SK-N-SH (cell line): ENCODE measurements around the gene PSMB10. TPM values are rescaled to one million over a fixed set of nuclear protein-coding genes. Genes with fewer than 3 reads are reported as not detected.

Source experiments
- CTCF ChIA-PET: fragments of 300-600, 350-600 bp; formaldehyde crosslinking; extraction: SDS; loops from one replicate; lab custom pipeline; 2021; lab: Yijun Ruan, JAX
- POLR2A ChIA-PET: fragments of 350-600 bp; sonication (Branson Sonifier 250); formaldehyde crosslinking; extraction: SDS; loops from one replicate; lab custom pipeline; 2020; ENCODE audit warnings: antibody characterized with exemption, inconsistent platforms; lab: Yijun Ruan, JAX
- DNase-seq: peaks from one replicate; pipeline ENCODE4 v3.0.0; 2012
- H2AFZ ChIP-seq: fragments of 200-600 bp; sonication (generic); 2 replicates; pipeline ENCODE4 v1.8.1; 2016; ENCODE audit warnings: antibody characterized with exemption, mild to moderate bottlenecking, low read depth
- H3F3A ChIP-seq: fragments of 200-600 bp; sonication (generic); replicated peaks from 2 replicates; pipeline ENCODE3; 2016; ENCODE audit warnings: antibody characterized with exemption, mild to moderate bottlenecking; ENCODE audit not compliant: insufficient read depth
- H3K27ac ChIP-seq, 2 experiments: fragments of 200-500 bp in 1 of 2; fragments of 200-600 bp in 1 of 2; sonication (Bioruptor generic) in 1 of 2; sonication (generic), shearing (Covaris generic) in 1 of 2; 2 replicates each; pipeline versions ENCODE4 v1.5.1 to v1.6.1; 2014 to 2016; ENCODE audit warnings: low read depth in 2 of 2, inconsistent platforms in 1 of 2, low read length in 1 of 2, mild to moderate bottlenecking in 1 of 2, mixed read lengths in 1 of 2
- H3K27me3 ChIP-seq: fragments of 200-600 bp; sonication (generic), shearing (Covaris generic); 2 replicates; pipeline ENCODE4 v1.6.1; 2016; ENCODE audit warnings: mixed run types; ENCODE audit not compliant: insufficient read depth
- H3K36me3 ChIP-seq, 2 experiments: fragments of 200-500 bp in 1 of 2; fragments of 200-600 bp in 1 of 2; sonication (Bioruptor generic) in 1 of 2; sonication (generic) in 1 of 2; replicated peaks in 1 of 2; 2 replicates each; pipeline versions ENCODE3 to v1.5.1; 2014 to 2016; ENCODE audit warnings: low read length in 1 of 2, mild to moderate bottlenecking in 1 of 2; ENCODE audit not compliant: insufficient read depth in 2 of 2, control insufficient read depth in 1 of 2
- H3K4me1 ChIP-seq, 2 experiments: fragments of 200-500 bp in 1 of 2; fragments of 200-600 bp in 1 of 2; sonication (Bioruptor generic) in 1 of 2; sonication (generic), shearing (Covaris generic) in 1 of 2; 2 replicates each; pipeline versions ENCODE4 v1.5.1 to v1.6.1; 2014 to 2016; ENCODE audit warnings: low read depth in 1 of 2, low read length in 1 of 2, mixed run types in 1 of 2; ENCODE audit not compliant: insufficient read depth in 2 of 2, control insufficient read depth in 1 of 2
- H3K4me2 ChIP-seq: fragments of 200-600 bp; sonication (generic), shearing (Covaris generic); 2 replicates; pipeline ENCODE4 v1.6.1; 2017; ENCODE audit warnings: mixed run types
- H3K4me3 ChIP-seq, 2 experiments: fragments of 200-500 bp in 1 of 2; fragments of 200-600 bp in 1 of 2; sonication (Bioruptor generic) in 1 of 2; sonication (generic), shearing (Covaris generic) in 1 of 2; 2 replicates each; pipeline versions ENCODE4 v1.5.1 to v1.8.1; 2014 to 2016; ENCODE audit warnings: low read depth in 2 of 2, inconsistent platforms in 1 of 2, low read length in 1 of 2, mild to moderate bottlenecking in 1 of 2, mixed read lengths in 1 of 2, moderate library complexity in 1 of 2
- H3K79me2 ChIP-seq: fragments of 200-600 bp; sonication (generic); 2 replicates; pipeline ENCODE4 v1.8.1; 2017; ENCODE audit warnings: mild to moderate bottlenecking; ENCODE audit not compliant: insufficient read depth
- H3K9ac ChIP-seq: fragments of 200-600 bp; sonication (generic); 2 replicates; pipeline ENCODE4 v1.6.1; 2017; ENCODE audit warnings: mixed run types
- H3K9me2 ChIP-seq: fragments of 200-600 bp; sonication (generic); 2 replicates; pipeline ENCODE4 v1.6.1; 2017; ENCODE audit warnings: mixed run types
- H3K9me3 ChIP-seq: fragments of 200-600 bp; sonication (generic); 2 replicates; pipeline ENCODE4 v1.6.1; 2017; ENCODE audit warnings: mixed run types, mild to moderate bottlenecking, moderate library complexity
- H4K20me1 ChIP-seq: fragments of 200-600 bp; sonication (generic); 2 replicates; pipeline ENCODE4 v1.6.1; 2017; ENCODE audit warnings: mild to moderate bottlenecking, mixed run types; ENCODE audit not compliant: insufficient read depth
- ELF1 ChIP-seq: IDR thresholded peaks from 2 replicates; pipeline ENCODE4 v1.4.0; 2012
- EP300 ChIP-seq, 2 experiments: IDR thresholded peaks; 2 replicates each; pipeline versions ENCODE4 v1.4.0 to v1.6.1; 2012; ENCODE audit warnings: borderline replicate concordance in 1 of 2, low read depth in 1 of 2, low read length in 1 of 2
- EZH2phosphoT487 ChIP-seq: fragments of 200-600 bp; sonication (generic); IDR thresholded peaks from 2 replicates; pipeline ENCODE4 v1.6.1; 2017; ENCODE audit warnings: low read depth, mixed run types, mild to moderate bottlenecking, antibody characterized with exemption, moderate library complexity, borderline replicate concordance
- FOSL2 ChIP-seq: IDR thresholded peaks from 2 replicates; pipeline ENCODE4 v1.4.0; 2012; ENCODE audit warnings: low read depth, mild to moderate bottlenecking, moderate library complexity, borderline replicate concordance
- GABPA ChIP-seq: IDR thresholded peaks from 2 replicates; pipeline ENCODE4 v1.4.0; 2012; ENCODE audit warnings: low read depth, mild to moderate bottlenecking
- GATA2 ChIP-seq: sonication (generic); formaldehyde crosslinking; IDR thresholded peaks from 2 replicates; pipeline ENCODE4 v1.5.0; 2020; ENCODE audit warnings: mild to moderate bottlenecking, missing genetic modification reagents
- JUND ChIP-seq: IDR thresholded peaks from 2 replicates; pipeline ENCODE4 v1.4.0; 2012
- MAX ChIP-seq: IDR thresholded peaks from 2 replicates; pipeline ENCODE4 v1.4.0; 2012; ENCODE audit warnings: low read depth
- MXI1 ChIP-seq: IDR thresholded peaks from 2 replicates; pipeline ENCODE4 v1.6.1; 2012; ENCODE audit warnings: mild to moderate bottlenecking, low read depth, low read length, improper control_type of control experiment
- NRF1 ChIP-seq: IDR thresholded peaks from 2 replicates; pipeline ENCODE4 v1.6.1; 2012; ENCODE audit warnings: low read depth, mild to moderate bottlenecking, low read length
- POLR2AphosphoS5 ChIP-seq: IDR thresholded peaks from 2 replicates; pipeline ENCODE4 v1.6.1; 2012; ENCODE audit warnings: low read depth, low read length
- RCOR1 ChIP-seq: fragments of 150-350 bp; IDR thresholded peaks from 2 replicates; pipeline ENCODE4 v1.6.1; 2017; ENCODE audit warnings: antibody characterized with exemption, low read length
- RFX5 ChIP-seq: IDR thresholded peaks from 2 replicates; pipeline ENCODE4 v1.6.1; 2012; ENCODE audit warnings: mild to moderate bottlenecking, improper control_type of control experiment, low read length
- SMC3 ChIP-seq: IDR thresholded peaks from 2 replicates; pipeline ENCODE4 v1.6.1; 2012; ENCODE audit warnings: low read depth, low read length, improper control_type of control experiment
- TAF1 ChIP-seq: IDR thresholded peaks from 2 replicates; pipeline ENCODE4 v1.6.1; 2012; ENCODE audit warnings: low read depth, mild to moderate bottlenecking, low read length, moderate library complexity, borderline replicate concordance
- TCF12 ChIP-seq: IDR thresholded peaks from 2 replicates; pipeline ENCODE4 v1.4.0; 2012
- TEAD4 ChIP-seq: IDR thresholded peaks from 2 replicates; pipeline ENCODE4 v1.4.0; 2012; ENCODE audit warnings: mild to moderate bottlenecking, borderline replicate concordance; ENCODE audit not compliant: insufficient read depth
- YY1 ChIP-seq: IDR thresholded peaks from 2 replicates; pipeline ENCODE4 v1.4.0; 2012; ENCODE audit warnings: low read depth, mild to moderate bottlenecking
- WGBS: methylation state at CpG from one replicate; pipeline ENCODE4 v1.1.6; 2017; ENCODE audit warnings: low lambda C conversion rate; 5-methylcytosine and 5-hydroxymethylcytosine counted together
- polyA plus RNA-seq, 3 experiments: library from polyadenylated mRNA; depleted of rRNA; stranded (reverse); fragments of >200 nt; gene quantifications; 2 replicates each; pipeline ENCODE4 v1.2.3, GENCODE V29; 2012
- TF ChIP-seq, protein P1 (sequence below): fragments of 150-350 bp; IDR thresholded peaks from 2 replicates; pipeline ENCODE4 v1.6.1; 2016; ENCODE audit warnings: mild to moderate bottlenecking, low read depth, low read length
- TF ChIP-seq, protein P2 (sequence below): IDR thresholded peaks from 2 replicates; pipeline ENCODE4 v1.6.1; 2012; ENCODE audit warnings: mild to moderate bottlenecking, low read depth, low read length, moderate library complexity
- TF ChIP-seq, protein P3 (sequence below): IDR thresholded peaks from 2 replicates; pipeline ENCODE4; 2012

Gene PSMB10
- polyA plus RNA-seq, 1 of the 3 experiments (the other 2 are of a cell fraction): 57.8 TPM

DNA sequence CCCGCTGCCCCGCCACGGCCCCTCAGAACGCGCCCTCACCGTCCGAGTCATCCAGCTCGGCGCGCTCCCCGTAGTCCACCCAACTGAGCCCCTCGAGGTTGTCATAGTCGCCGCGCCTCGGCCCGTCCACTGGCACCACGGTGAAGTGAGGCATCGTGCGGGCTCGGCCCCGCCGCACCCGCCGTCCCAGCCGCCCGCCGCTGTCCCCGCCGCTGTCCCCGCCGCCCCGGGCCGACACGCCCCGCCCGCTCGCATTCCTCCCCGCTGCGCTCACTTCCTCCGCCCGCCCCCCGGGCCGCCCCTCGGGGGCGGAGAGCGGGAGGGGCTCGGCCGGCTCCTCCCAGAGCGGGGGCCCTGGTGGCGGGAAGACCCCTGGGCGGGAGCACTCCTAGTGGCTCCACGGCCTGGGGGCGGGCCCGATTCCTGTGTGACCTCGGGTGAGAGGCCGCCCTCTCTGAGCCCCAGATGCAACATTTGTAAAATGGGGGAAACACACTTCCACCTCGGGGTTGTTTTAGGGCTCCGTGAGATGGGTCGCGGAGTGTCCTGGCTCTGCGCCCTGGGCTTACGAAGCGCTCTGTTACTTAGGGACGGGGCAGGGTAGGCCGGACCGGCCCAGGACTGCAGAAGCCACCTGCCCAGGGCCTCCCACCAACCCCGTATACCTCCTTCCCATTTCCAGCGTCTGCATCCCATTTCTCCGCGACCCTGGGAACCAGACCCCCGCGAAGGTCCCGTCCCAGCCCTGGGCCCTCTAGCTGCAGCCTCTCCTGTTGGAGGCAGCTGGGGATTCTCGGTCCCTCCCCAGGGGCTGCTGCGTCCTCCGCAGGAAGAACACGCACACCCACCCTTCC, 32.0 kb upstream of the PSMB10 start, which contains the start of gene SLC12A4:
SLC12A4 (minus strand) TSS at position 238 of the 854 bp plus-strand sequence; CDS start at position 154, 84 bp downstream.
- Histone ChIP-seq H2AFZ (peak within 1 kb of the TSS; percentile 83), H3K4me1 (peaks cover 15 to 32% of the 10 kb centered on the region in 2 experiments; a peak in 3 of 4 replicates), H3K4me3 (peak within 1 kb of the TSS; percentile 73 to 79), H3K36me3 (peaks cover 12 to 13% of the 10 kb centered on the region in 2 experiments), H3F3A (peaks cover 4% of the 10 kb centered on the region), H3K9me3 (no peaks in the 10 kb centered on the region), H3K4me2 (peak within 1 kb of the TSS; percentile 96)
- WGBS: 18% methylated on average over 14 of the region's 78 CpGs
- CTCF ChIA-PET: interaction anchor here (0.6 to 1.4 kb wide), 5 partner anchors 84 to 406 kb away, joined by 3 read pairs; partner anchors contain the start of gene CTCF
- peak; percentile 99 for DNase-seq
- no peak for TF ChIP-seq GATA2 (CRISPR knock-in tag)
- no peak for TF ChIP-seq JUND
- no peak for TF ChIP-seq YY1
- TF ChIP-seq, protein P1, sequence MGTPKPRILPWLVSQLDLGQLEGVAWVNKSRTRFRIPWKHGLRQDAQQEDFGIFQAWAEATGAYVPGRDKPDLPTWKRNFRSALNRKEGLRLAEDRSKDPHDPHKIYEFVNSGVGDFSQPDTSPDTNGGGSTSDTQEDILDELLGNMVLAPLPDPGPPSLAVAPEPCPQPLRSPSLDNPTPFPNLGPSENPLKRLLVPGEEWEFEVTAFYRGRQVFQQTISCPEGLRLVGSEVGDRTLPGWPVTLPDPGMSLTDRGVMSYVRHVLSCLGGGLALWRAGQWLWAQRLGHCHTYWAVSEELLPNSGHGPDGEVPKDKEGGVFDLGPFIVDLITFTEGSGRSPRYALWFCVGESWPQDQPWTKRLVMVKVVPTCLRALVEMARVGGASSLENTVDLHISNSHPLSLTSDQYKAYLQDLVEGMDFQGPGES: no peak
- TF ChIP-seq, protein P2, sequence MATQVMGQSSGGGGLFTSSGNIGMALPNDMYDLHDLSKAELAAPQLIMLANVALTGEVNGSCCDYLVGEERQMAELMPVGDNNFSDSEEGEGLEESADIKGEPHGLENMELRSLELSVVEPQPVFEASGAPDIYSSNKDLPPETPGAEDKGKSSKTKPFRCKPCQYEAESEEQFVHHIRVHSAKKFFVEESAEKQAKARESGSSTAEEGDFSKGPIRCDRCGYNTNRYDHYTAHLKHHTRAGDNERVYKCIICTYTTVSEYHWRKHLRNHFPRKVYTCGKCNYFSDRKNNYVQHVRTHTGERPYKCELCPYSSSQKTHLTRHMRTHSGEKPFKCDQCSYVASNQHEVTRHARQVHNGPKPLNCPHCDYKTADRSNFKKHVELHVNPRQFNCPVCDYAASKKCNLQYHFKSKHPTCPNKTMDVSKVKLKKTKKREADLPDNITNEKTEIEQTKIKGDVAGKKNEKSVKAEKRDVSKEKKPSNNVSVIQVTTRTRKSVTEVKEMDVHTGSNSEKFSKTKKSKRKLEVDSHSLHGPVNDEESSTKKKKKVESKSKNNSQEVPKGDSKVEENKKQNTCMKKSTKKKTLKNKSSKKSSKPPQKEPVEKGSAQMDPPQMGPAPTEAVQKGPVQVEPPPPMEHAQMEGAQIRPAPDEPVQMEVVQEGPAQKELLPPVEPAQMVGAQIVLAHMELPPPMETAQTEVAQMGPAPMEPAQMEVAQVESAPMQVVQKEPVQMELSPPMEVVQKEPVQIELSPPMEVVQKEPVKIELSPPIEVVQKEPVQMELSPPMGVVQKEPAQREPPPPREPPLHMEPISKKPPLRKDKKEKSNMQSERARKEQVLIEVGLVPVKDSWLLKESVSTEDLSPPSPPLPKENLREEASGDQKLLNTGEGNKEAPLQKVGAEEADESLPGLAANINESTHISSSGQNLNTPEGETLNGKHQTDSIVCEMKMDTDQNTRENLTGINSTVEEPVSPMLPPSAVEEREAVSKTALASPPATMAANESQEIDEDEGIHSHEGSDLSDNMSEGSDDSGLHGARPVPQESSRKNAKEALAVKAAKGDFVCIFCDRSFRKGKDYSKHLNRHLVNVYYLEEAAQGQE: peak; percentile 27; the same call in 1 of the 2 replicates
- peak; percentile 61; the same call in 1 of the 2 replicates for TF ChIP-seq POLR2AphosphoS5
- peak; percentile 71; the same call in 1 of the 2 replicates for TF ChIP-seq TEAD4
- TF ChIP-seq NRF1: no peak
- peak; percentile 48; the same call in 1 of the 2 replicates for TF ChIP-seq TAF1
- no peak for TF ChIP-seq TCF12
- peak; percentile 10; the same call in 1 of the 2 replicates for TF ChIP-seq MAX
- peak; percentile 37; the same call in 1 of the 2 replicates for TF ChIP-seq FOSL2
- no peak; the same call in 1 of the 2 replicates for TF ChIP-seq MXI1
- no peak for TF ChIP-seq EP300 (IDR thresholded peaks at IDR 0.05; ENCODE audit: borderline replicate concordance in 1 of 2, low read depth in 1 of 2, low read length in 1 of 2)
- TF ChIP-seq EZH2phosphoT487: no peak
- TF ChIP-seq, protein P3, sequence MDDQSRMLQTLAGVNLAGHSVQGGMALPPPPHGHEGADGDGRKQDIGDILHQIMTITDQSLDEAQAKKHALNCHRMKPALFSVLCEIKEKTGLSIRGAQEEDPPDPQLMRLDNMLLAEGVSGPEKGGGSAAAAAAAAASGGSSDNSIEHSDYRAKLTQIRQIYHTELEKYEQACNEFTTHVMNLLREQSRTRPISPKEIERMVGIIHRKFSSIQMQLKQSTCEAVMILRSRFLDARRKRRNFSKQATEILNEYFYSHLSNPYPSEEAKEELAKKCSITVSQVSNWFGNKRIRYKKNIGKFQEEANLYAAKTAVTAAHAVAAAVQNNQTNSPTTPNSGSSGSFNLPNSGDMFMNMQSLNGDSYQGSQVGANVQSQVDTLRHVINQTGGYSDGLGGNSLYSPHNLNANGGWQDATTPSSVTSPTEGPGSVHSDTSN: peak; percentile 40; the same call in 1 of the 2 replicates
- TF ChIP-seq RCOR1: peak; percentile 22; the same call in 1 of the 2 replicates
- TF ChIP-seq ELF1: no peak
- no peak for TF ChIP-seq SMC3
- peak; percentile 57 for TF ChIP-seq GABPA
- TF ChIP-seq RFX5: no peak
- TF ChIP-seq, all 33 proteins: peak for 9
- Histone ChIP-seq H3K79me2 (peaks cover 47% of the 10 kb centered on the region), H3K27me3 (no peaks in the 10 kb centered on the region), H3K27ac (peak within 1 kb of the TSS; percentile 61 to 73), H3K9me2 (no peaks in the 10 kb centered on the region), H3K9ac (peak within 1 kb of the TSS; percentile 96), H4K20me1 (peaks cover 33% of the 10 kb centered on the region)
- POLR2A ChIA-PET: no interaction called here
